Neural progenitor cell (in vitro differentiated cells): ENCODE data around the gene TSPOAP1. TPM values are rescaled to one million over a fixed set of nuclear protein-coding genes. Genes with fewer than 3 reads are reported as not detected.
"Not testable (repeated sequence)": the region's sequence is repeated elsewhere in the genome, so short reads cannot be mapped to it uniquely, and the experiment has no call there.

ENCODE experiments used
- DNase-seq: peaks from one replicate; pipeline ENCODE4 v3.0.0-alpha.2; 2016; ENCODE audit warnings: low spot score
- H2AFZ ChIP-seq: fragments of 200-600 bp; sonication (generic); replicated peaks from 2 replicates; pipeline ENCODE4 v1.6.1; 2016; ENCODE audit warnings: antibody characterized with exemption
- H3F3A ChIP-seq: fragments of 200-600 bp; sonication (generic); 2 replicates; pipeline ENCODE4 v1.6.1; 2016; ENCODE audit warnings: antibody characterized with exemption, low read depth
- H3K27ac ChIP-seq: fragments of 200-600 bp; sonication (generic); 2 replicates; pipeline ENCODE4 v1.5.1; 2016; ENCODE audit warnings: mild to moderate bottlenecking
- H3K27me3 ChIP-seq: fragments of 200-600 bp; sonication (generic); 2 replicates; pipeline ENCODE4 v1.6.1; 2016; ENCODE audit warnings: mild to moderate bottlenecking, moderate library complexity
- H3K36me3 ChIP-seq: fragments of 200-600 bp; sonication (generic); 2 replicates; pipeline ENCODE4 v1.5.1; 2016
- H3K4me1 ChIP-seq: fragments of 200-600 bp; sonication (generic); 2 replicates; pipeline ENCODE4 v1.6.1; 2016; ENCODE audit warnings: mixed run types
- H3K4me2 ChIP-seq: fragments of 200-600 bp; sonication (generic); 2 replicates; pipeline ENCODE4 v1.6.1; 2016
- H3K4me3 ChIP-seq: fragments of 200-600 bp; sonication (generic); 2 replicates; pipeline ENCODE4 v1.5.1; 2016
- H3K79me2 ChIP-seq: fragments of 200-600 bp; sonication (generic); 2 replicates; pipeline ENCODE4 v1.6.1; 2016; ENCODE audit warnings: low read depth
- H3K9ac ChIP-seq: fragments of 200-600 bp; sonication (generic); 2 replicates; pipeline ENCODE4 v1.6.1; 2016
- H3K9me3 ChIP-seq: fragments of 200-600 bp; sonication (generic); 2 replicates; pipeline ENCODE4 v1.5.1; 2016; ENCODE audit warnings: low read depth
- H4K20me1 ChIP-seq: fragments of 200-600 bp; sonication (generic); 2 replicates; pipeline ENCODE4 v1.6.1; 2016; ENCODE audit warnings: low read depth
- H3K27ac Mint-ChIP-seq: 3 replicates; pipeline ENCODE4 v1.8.0; 2021; ENCODE audit warnings: mixed read lengths
- H3K27me3 Mint-ChIP-seq: 2 replicates; pipeline ENCODE4 v1.8.0; 2022; ENCODE audit warnings: low read depth, mild to moderate bottlenecking, inconsistent platforms, moderate library complexity, mixed read lengths; ENCODE audit not compliant: insufficient read depth
- H3K36me3 Mint-ChIP-seq: 3 replicates; pipeline ENCODE4 v1.8.0; 2021; ENCODE audit warnings: mixed read lengths
- H3K4me1 Mint-ChIP-seq: 3 replicates; pipeline ENCODE4 v1.8.0; 2021; ENCODE audit warnings: mixed read lengths
- H3K4me3 Mint-ChIP-seq: 3 replicates; pipeline ENCODE4 v1.8.0; 2021; ENCODE audit warnings: mild to moderate bottlenecking, moderate library complexity, mixed read lengths
- H3K9me3 Mint-ChIP-seq: 3 replicates; pipeline ENCODE4 v1.8.0; 2020; ENCODE audit warnings: mixed read lengths
- CTCF ChIP-seq: fragments of 200-600 bp; sonication (generic); IDR thresholded peaks from 2 replicates; pipeline ENCODE4 v1.5.1; 2017; ENCODE audit warnings: antibody characterized with exemption, mild to moderate bottlenecking
- EZH2 ChIP-seq: fragments of 200-600 bp; sonication (generic); IDR thresholded peaks from 2 replicates; pipeline ENCODE4 v1.6.1; 2017; ENCODE audit warnings: antibody characterized with exemption, mild to moderate bottlenecking, moderate library complexity
- EZH2phosphoT487 ChIP-seq: fragments of 200-600 bp; sonication (generic); IDR thresholded peaks from 2 replicates; pipeline ENCODE4 v1.6.1; 2017; ENCODE audit warnings: antibody characterized with exemption
- total RNA-seq: library from RNA; depleted of rRNA; stranded (reverse); fragments of >200 nt; gene quantifications from 2 replicates; pipeline ENCODE4 v1.2.3, GENCODE V29; 2015; ENCODE audit warnings: low replicate concordance

The TSPOAP1 gene
- total RNA-seq, 1 donor from 2014 or later = 13.8 TPM

- Histone ChIP-seq H3K9me3 (no peaks in the 10 kb centered on the region), H3K27me3 (no peaks in the 10 kb centered on the region), H3K9ac (no peak overlapping the region), H2AFZ (no peak overlapping the region), H3K4me3 (no peak overlapping the region), H3K36me3 (no peaks in the 10 kb centered on the region), H3K4me2 (no peak overlapping the region), H4K20me1 (no peaks in the 10 kb centered on the region), H3K79me2 (no peaks in the 10 kb centered on the region), H3K27ac (no peak overlapping the region), H3K4me1 (peaks cover 18% of the 10 kb centered on the region), H3F3A (peaks cover 5% of the 10 kb centered on the region)
- peaks cover 3% of the 10 kb centered on the region for H3K36me3 Mint-ChIP-seq
- peaks cover 6% of the 10 kb centered on the region for H3K27me3 Mint-ChIP-seq
- no peaks in the 10 kb centered on the region for H3K9me3 Mint-ChIP-seq
- no peak overlapping the region for H3K27ac Mint-ChIP-seq
- peaks cover 23% of the 10 kb centered on the region for H3K4me1 Mint-ChIP-seq
- TF ChIP-seq EZH2phosphoT487 (no peak), CTCF (no peak), EZH2 (no peak)
- DNase-seq = no peak
- no peak overlapping the region for H3K4me3 Mint-ChIP-seq
Measured at GRCh38 chr17:58341861-58342475, 13.4 kb upstream of the TSPOAP1 start.

GRCh38 chr17:58341136-58341860 lies 12.7 kb upstream of the TSPOAP1 start:
- H3F3A ChIP-seq, H3K27me3 ChIP-seq, H3K9me3 Mint-ChIP-seq, H3K4me3 Mint-ChIP-seq, H3K27me3 Mint-ChIP-seq, H3K4me3 ChIP-seq, H3K9ac ChIP-seq, H3K36me3 Mint-ChIP-seq, H3K79me2 ChIP-seq, H3K4me2 ChIP-seq, H2AFZ ChIP-seq, DNase-seq, H3K36me3 ChIP-seq, H4K20me1 ChIP-seq, H3K9me3 ChIP-seq, H3K27ac ChIP-seq, H3K27ac Mint-ChIP-seq: not testable (repeated sequence)
- H3K4me1 ChIP-seq = peaks cover 18% of the 10 kb centered on the region
- H3K4me1 Mint-ChIP-seq = peaks cover 30% of the 10 kb centered on the region

- H3K9me3 Mint-ChIP-seq = peaks cover 2% of the 10 kb centered on the region
- Histone ChIP-seq H3K9me3 (no peaks in the 10 kb centered on the region), H2AFZ (no peak overlapping the region), H3K4me1 (peaks cover 18% of the 10 kb centered on the region), H3K27ac (no peak overlapping the region), H3K4me3 (no peak overlapping the region), H4K20me1 (no peaks in the 10 kb centered on the region), H3K27me3 (no peaks in the 10 kb centered on the region), H3K79me2 (no peaks in the 10 kb centered on the region), H3F3A (peaks cover 5% of the 10 kb centered on the region), H3K4me2 (no peak overlapping the region), H3K9ac (no peak overlapping the region), H3K36me3 (no peaks in the 10 kb centered on the region)
- no peak for DNase-seq
- peaks cover 8% of the 10 kb centered on the region for H3K27me3 Mint-ChIP-seq
- peaks cover 31% of the 10 kb centered on the region for H3K4me1 Mint-ChIP-seq
- H3K27ac Mint-ChIP-seq = no peak overlapping the region
- H3K4me3 Mint-ChIP-seq = no peak overlapping the region
- TF ChIP-seq CTCF (no peak), EZH2phosphoT487 (no peak), EZH2 (no peak)
- peaks cover 3% of the 10 kb centered on the region for H3K36me3 Mint-ChIP-seq
Measured at GRCh38 chr17:58340405-58340876, 11.8 kb upstream of the TSPOAP1 start.
